ENCODE measurements around the gene FLOT1.
A peak's percentile ranks its signal among the peaks of the same experiment; 100 is the strongest.

- peak in 1 of 5 experiments; percentile 11 for TF ChIP-seq CTCF (IDR thresholded peaks at IDR 0.05 in 4 of 5, conservative IDR thresholded peaks at IDR 0.05 in 1 of 5)
- TF ChIP-seq POLR2A (IDR thresholded peaks at IDR 0.05), result peak in 1 of 2 donors; percentile 1
These were observed 54.6 kb downstream of the FLOT1 start for GRCh38 chr6:30687659-30688431.
